GM23338 (cell line): Measurements from ENCODE around the gene MPHOSPH9.

ENCODE experiments used
- EZH2 ChIP-seq: fragments of 200-600 bp; sonication (generic); IDR thresholded peaks from one replicate; pipeline ENCODE4 v1.8.0; 2017; ENCODE audit warnings: antibody characterized with exemption, mild to moderate bottlenecking, low read depth; ENCODE audit not compliant: unreplicated experiment
- EZH2phosphoT487 ChIP-seq: fragments of 200-600 bp; sonication (generic); IDR thresholded peaks from one replicate; pipeline ENCODE4 v1.8.1; 2018; ENCODE audit warnings: antibody characterized with exemption; ENCODE audit not compliant: unreplicated experiment
- TF ChIP-seq, protein P1 (sequence below), 2 experiments: fragments of 200-600 bp in 1 of 2; sonication (generic) in 1 of 2; conservative IDR thresholded peaks; 2 replicates each; pipeline versions ENCODE4 v1.5.1 to v1.6.1; 2016 to 2017; ENCODE audit warnings: antibody characterized with exemption in 2 of 2, low read depth in 2 of 2, mild to moderate bottlenecking in 2 of 2, moderate library complexity in 1 of 2
- TF ChIP-seq, protein P2 (sequence below): IDR thresholded peaks from one replicate; pipeline ENCODE4 v1.6.1; 2018; ENCODE audit warnings: antibody characterized with exemption; ENCODE audit not compliant: unreplicated experiment

DNA sequence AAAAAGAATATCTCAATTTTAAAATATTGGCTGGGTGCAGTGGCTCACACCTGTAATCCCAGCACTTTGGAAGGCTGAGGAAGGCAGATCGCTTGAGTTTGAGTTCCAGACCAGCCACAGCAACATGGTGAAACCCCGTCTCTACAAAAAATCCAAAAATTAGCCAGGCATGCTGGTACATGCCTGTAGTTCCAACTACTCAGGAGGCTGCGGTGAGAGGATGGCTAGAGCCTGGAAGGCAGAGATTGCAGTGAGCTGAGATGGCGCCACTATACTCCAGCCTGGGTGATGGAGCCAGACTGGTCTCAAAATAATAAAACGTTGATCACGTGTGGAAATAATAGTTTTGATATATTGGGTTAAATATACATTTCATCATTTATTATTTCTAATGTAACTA lies 6.0 kb upstream of the MPHOSPH9 start:
- TF ChIP-seq, protein P1, sequence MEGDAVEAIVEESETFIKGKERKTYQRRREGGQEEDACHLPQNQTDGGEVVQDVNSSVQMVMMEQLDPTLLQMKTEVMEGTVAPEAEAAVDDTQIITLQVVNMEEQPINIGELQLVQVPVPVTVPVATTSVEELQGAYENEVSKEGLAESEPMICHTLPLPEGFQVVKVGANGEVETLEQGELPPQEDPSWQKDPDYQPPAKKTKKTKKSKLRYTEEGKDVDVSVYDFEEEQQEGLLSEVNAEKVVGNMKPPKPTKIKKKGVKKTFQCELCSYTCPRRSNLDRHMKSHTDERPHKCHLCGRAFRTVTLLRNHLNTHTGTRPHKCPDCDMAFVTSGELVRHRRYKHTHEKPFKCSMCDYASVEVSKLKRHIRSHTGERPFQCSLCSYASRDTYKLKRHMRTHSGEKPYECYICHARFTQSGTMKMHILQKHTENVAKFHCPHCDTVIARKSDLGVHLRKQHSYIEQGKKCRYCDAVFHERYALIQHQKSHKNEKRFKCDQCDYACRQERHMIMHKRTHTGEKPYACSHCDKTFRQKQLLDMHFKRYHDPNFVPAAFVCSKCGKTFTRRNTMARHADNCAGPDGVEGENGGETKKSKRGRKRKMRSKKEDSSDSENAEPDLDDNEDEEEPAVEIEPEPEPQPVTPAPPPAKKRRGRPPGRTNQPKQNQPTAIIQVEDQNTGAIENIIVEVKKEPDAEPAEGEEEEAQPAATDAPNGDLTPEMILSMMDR (conservative IDR thresholded peaks at IDR 0.05; ENCODE audit: low read depth in 2 of 2) = no peak
- TF ChIP-seq EZH2 = no peak
- TF ChIP-seq, protein P2, sequence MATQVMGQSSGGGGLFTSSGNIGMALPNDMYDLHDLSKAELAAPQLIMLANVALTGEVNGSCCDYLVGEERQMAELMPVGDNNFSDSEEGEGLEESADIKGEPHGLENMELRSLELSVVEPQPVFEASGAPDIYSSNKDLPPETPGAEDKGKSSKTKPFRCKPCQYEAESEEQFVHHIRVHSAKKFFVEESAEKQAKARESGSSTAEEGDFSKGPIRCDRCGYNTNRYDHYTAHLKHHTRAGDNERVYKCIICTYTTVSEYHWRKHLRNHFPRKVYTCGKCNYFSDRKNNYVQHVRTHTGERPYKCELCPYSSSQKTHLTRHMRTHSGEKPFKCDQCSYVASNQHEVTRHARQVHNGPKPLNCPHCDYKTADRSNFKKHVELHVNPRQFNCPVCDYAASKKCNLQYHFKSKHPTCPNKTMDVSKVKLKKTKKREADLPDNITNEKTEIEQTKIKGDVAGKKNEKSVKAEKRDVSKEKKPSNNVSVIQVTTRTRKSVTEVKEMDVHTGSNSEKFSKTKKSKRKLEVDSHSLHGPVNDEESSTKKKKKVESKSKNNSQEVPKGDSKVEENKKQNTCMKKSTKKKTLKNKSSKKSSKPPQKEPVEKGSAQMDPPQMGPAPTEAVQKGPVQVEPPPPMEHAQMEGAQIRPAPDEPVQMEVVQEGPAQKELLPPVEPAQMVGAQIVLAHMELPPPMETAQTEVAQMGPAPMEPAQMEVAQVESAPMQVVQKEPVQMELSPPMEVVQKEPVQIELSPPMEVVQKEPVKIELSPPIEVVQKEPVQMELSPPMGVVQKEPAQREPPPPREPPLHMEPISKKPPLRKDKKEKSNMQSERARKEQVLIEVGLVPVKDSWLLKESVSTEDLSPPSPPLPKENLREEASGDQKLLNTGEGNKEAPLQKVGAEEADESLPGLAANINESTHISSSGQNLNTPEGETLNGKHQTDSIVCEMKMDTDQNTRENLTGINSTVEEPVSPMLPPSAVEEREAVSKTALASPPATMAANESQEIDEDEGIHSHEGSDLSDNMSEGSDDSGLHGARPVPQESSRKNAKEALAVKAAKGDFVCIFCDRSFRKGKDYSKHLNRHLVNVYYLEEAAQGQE = no peak
- no peak for TF ChIP-seq EZH2phosphoT487
